Liver (tissue), 3 donors: ENCODE data around the gene SNRK.

Source experiments
- FOXA1 ChIP-seq: IDR thresholded peaks from 2 replicates; pipeline ENCODE4 v1.6.1; 2016; ENCODE audit warnings: antibody characterized with exemption
- TAF1 ChIP-seq: conservative IDR thresholded peaks from 2 replicates; pipeline ENCODE4 v1.6.1; 2016; ENCODE audit warnings: antibody characterized with exemption, mild to moderate bottlenecking
- TF ChIP-seq, protein P1 (sequence below): fragments of 150-350 bp; IDR thresholded peaks from 2 replicates; pipeline ENCODE4 v1.5.1; 2017; ENCODE audit warnings: improper control_type of control experiment, low read depth, low read length; ENCODE audit not compliant: missing input control
- TF ChIP-seq, protein P2 (sequence below): IDR thresholded peaks from 2 replicates; pipeline ENCODE4 v1.6.1; 2016; ENCODE audit warnings: antibody characterized with exemption
- donor health status: healthy.
- donor health status: healthy.

DNA sequence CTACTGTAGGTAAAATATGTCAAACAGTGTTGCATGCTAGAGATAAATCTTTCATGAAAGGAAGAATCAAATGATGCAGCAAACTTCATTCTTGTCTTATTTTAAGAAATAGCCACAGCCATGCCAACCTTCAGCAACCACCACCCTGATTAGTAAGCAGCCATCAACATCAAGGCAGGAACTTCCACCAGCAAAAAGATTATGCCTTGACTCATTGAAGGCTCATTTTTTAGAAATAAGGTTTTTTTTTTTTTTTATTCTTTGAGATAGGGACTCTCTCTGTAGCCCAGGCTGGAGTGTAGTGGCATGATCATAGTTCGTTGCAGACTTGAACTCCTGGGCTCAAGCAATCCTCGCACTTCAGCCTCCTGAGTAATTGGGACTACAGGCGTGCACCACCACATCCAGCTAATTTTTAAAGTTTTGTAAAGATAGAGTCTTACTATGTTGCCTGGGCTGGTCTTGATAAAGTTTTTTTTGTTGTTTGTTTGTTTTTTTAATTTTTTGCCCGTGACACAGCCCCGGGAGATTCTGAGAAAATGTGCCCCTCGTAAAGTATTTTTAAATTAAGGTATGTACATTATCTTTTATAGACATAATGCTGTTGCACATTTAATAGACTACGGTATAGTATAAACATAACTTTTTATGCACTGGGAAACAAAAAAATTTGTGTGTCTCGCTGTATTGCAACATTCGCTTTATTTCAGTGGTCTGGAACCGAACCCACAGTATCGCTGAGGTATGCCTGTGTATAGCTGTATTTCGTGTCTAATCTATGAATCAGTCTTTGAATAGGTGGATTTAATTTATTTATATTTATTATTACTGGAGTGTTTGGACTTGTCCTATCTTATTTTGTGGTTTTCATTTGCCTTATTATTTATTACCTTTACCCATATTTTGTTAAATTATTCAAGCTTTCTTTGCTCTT lies 23.3 kb downstream of the SNRK start:
- TF ChIP-seq, protein P1, sequence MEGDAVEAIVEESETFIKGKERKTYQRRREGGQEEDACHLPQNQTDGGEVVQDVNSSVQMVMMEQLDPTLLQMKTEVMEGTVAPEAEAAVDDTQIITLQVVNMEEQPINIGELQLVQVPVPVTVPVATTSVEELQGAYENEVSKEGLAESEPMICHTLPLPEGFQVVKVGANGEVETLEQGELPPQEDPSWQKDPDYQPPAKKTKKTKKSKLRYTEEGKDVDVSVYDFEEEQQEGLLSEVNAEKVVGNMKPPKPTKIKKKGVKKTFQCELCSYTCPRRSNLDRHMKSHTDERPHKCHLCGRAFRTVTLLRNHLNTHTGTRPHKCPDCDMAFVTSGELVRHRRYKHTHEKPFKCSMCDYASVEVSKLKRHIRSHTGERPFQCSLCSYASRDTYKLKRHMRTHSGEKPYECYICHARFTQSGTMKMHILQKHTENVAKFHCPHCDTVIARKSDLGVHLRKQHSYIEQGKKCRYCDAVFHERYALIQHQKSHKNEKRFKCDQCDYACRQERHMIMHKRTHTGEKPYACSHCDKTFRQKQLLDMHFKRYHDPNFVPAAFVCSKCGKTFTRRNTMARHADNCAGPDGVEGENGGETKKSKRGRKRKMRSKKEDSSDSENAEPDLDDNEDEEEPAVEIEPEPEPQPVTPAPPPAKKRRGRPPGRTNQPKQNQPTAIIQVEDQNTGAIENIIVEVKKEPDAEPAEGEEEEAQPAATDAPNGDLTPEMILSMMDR, result no peak
- TF ChIP-seq TAF1 (no peak), FOXA1 (no peak)
- TF ChIP-seq, protein P2, sequence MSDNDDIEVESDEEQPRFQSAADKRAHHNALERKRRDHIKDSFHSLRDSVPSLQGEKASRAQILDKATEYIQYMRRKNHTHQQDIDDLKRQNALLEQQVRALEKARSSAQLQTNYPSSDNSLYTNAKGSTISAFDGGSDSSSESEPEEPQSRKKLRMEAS, result no peak
